D341Med (cell line): Measurements from ENCODE around the gene MADCAM1.
A peak's percentile ranks its signal among the peaks of the same experiment; 100 is the strongest.
"Not testable (repeated sequence)": the region's sequence is repeated elsewhere in the genome, so short reads cannot be mapped to it uniquely, and the experiment has no call there.

Experiments
- DNase-seq: peaks from one replicate; pipeline ENCODE4 v3.0.0; 2012; ENCODE audit warnings: low spot score

MADCAM1 gene

GRCh38 chr19:496112-496665, at the start of gene MADCAM1:
TSS of gene MADCAM1 (plus strand) at chr19:496486. CDS start at chr19:496500, 14 bp downstream.
- DNase-seq: no peak

GRCh38 chr19:447064-447426, 49.2 kb upstream of the MADCAM1 start:
- no peak for DNase-seq

- DNase-seq: no peak
Measured at GRCh38 chr19:447816-448560, 48.3 kb upstream of the MADCAM1 start.

GRCh38 chr19:449916-450315, 46.4 kb upstream of the MADCAM1 start:
- DNase-seq: no peak

GRCh38 chr19:450912-451481, 45.3 kb upstream of the MADCAM1 start:
- DNase-seq: not testable (repeated sequence)

- DNase-seq: no peak
Measured at GRCh38 chr19:452829-453228, 43.5 kb upstream of the MADCAM1 start.

- DNase-seq: no peak
Measured at GRCh38 chr19:453606-454005, 42.7 kb upstream of the MADCAM1 start.

GRCh38 chr19:455031-455705, 41.1 kb upstream of the MADCAM1 start:
- no peak for DNase-seq

- no peak for DNase-seq
Measured at GRCh38 chr19:455851-456546, 40.3 kb upstream of the MADCAM1 start.

- no peak for DNase-seq
Measured at GRCh38 chr19:456547-457110, 39.7 kb upstream of the MADCAM1 start.

- DNase-seq: no peak
Measured at GRCh38 chr19:457636-458035, 38.6 kb upstream of the MADCAM1 start.

- DNase-seq: no peak
Measured at GRCh38 chr19:458091-459042, 37.9 kb upstream of the MADCAM1 start.

GRCh38 chr19:459724-460511, 36.4 kb upstream of the MADCAM1 start:
- peak; percentile 93 for DNase-seq

- DNase-seq: peak; percentile 88
Measured at GRCh38 chr19:460877-461720, 35.2 kb upstream of the MADCAM1 start, which contains the start of gene SHC2. TSS of gene SHC2 (minus strand) at chr19:461033. CDS start at chr19:460996, 37 bp downstream.

- DNase-seq: peak; percentile 85
Measured at GRCh38 chr19:461721-462551, 34.4 kb upstream of the MADCAM1 start.

GRCh38 chr19:463483-464207, 32.6 kb upstream of the MADCAM1 start:
- no peak for DNase-seq

- DNase-seq: no peak
Measured at GRCh38 chr19:464208-464545, 32.1 kb upstream of the MADCAM1 start.
